Measurements from ENCODE around the gene TJAP1.
"Not testable (repeated sequence)": the region's sequence is repeated elsewhere in the genome, so short reads cannot be mapped to it uniquely, and the experiment has no call there.

Gene TJAP1

GRCh38 chr6:43524483-43524961 lies 47.2 kb downstream of the TJAP1 start:
- Histone ChIP-seq H3K4me2 (ENCODE audit: low read length) (no peak overlapping the region), H4K20me1 (ENCODE audit: insufficient read depth, low read length) (no peaks in the 10 kb centered on the region), H3F3A (ENCODE audit: insufficient read depth, low read length) (no peaks in the 10 kb centered on the region), H2AFZ (ENCODE audit: low read length) (no peak overlapping the region), H3K4me1 (ENCODE audit: insufficient read depth, low read length, severe bottlenecking) (no peaks in the 10 kb centered on the region), H3K4me3 (ENCODE audit: low read depth, low read length, poor library complexity, severe bottlenecking) (no peak overlapping the region), H3K9ac (ENCODE audit: low read length) (no peak overlapping the region), H3K27me3 (ENCODE audit: insufficient read depth, low read length) (no peaks in the 10 kb centered on the region), H3K36me3 (ENCODE audit: insufficient read depth, low read length) (peaks cover 99% of the 10 kb centered on the region), H3K9me2 (ENCODE audit: low read depth, low read length) (no peaks in the 10 kb centered on the region), H3K27ac (ENCODE audit: low read depth, low read length, poor library complexity, severe bottlenecking) (no peak overlapping the region), H3K79me2 (ENCODE audit: insufficient read depth, low read length) (no peaks in the 10 kb centered on the region), H3K9me3 (ENCODE audit: low read length) (no peaks in the 10 kb centered on the region)
- TF ChIP-seq CTCF (IDR thresholded peaks at IDR 0.05; ENCODE audit: low read length) (no peak), EZH2 (IDR thresholded peaks at IDR 0.05; ENCODE audit: borderline replicate concordance, low read length) (no peak)

GRCh38 chr6:43532201-43532600 lies 54.8 kb downstream of the TJAP1 start:
- Histone ChIP-seq H3K9me3 (ENCODE audit: low read length) (no peaks in the 10 kb centered on the region), H3K27ac (ENCODE audit: low read depth, low read length, poor library complexity, severe bottlenecking) (no peak overlapping the region)

GRCh38 chr6:43538986-43539385 lies 61.6 kb downstream of the TJAP1 start:
- not testable (repeated sequence) for H3K4me3 ChIP-seq (ENCODE audit: low read depth, low read length, poor library complexity, severe bottlenecking); H2AFZ ChIP-seq (ENCODE audit: low read length); H3K27ac ChIP-seq (ENCODE audit: low read depth, low read length, poor library complexity, severe bottlenecking); H3K9ac ChIP-seq (ENCODE audit: low read length); H3K79me2 ChIP-seq (ENCODE audit: insufficient read depth, low read length); H3K27me3 ChIP-seq (ENCODE audit: insufficient read depth, low read length); H3K9me2 ChIP-seq (ENCODE audit: low read depth, low read length); H3K9me3 ChIP-seq (ENCODE audit: low read length); H3K4me1 ChIP-seq (ENCODE audit: insufficient read depth, low read length, severe bottlenecking); H3F3A ChIP-seq (ENCODE audit: insufficient read depth, low read length); H3K4me2 ChIP-seq (ENCODE audit: low read length); H4K20me1 ChIP-seq (ENCODE audit: insufficient read depth, low read length)
- H3K36me3 ChIP-seq (ENCODE audit: insufficient read depth, low read length): peaks cover 71% of the 10 kb centered on the region

More at GRCh38 chr6:43532201-43532600, 54.8 kb downstream of the TJAP1 start:
- Histone ChIP-seq H3K79me2 (ENCODE audit: insufficient read depth, low read length) (no peaks in the 10 kb centered on the region), H3K9ac (ENCODE audit: low read length) (no peak overlapping the region), H3K4me2 (ENCODE audit: low read length) (no peak overlapping the region), H3K36me3 (ENCODE audit: insufficient read depth, low read length) (peaks cover 79% of the 10 kb centered on the region), H3K4me3 (ENCODE audit: low read depth, low read length, poor library complexity, severe bottlenecking) (no peak overlapping the region), H4K20me1 (ENCODE audit: insufficient read depth, low read length) (no peaks in the 10 kb centered on the region), H2AFZ (ENCODE audit: low read length) (no peak overlapping the region), H3K9me2 (ENCODE audit: low read depth, low read length) (no peaks in the 10 kb centered on the region), H3K27me3 (ENCODE audit: insufficient read depth, low read length) (no peaks in the 10 kb centered on the region), H3F3A (ENCODE audit: insufficient read depth, low read length) (no peaks in the 10 kb centered on the region), H3K4me1 (ENCODE audit: insufficient read depth, low read length, severe bottlenecking) (no peaks in the 10 kb centered on the region)
- TF ChIP-seq EZH2 (IDR thresholded peaks at IDR 0.05; ENCODE audit: borderline replicate concordance, low read length): no peak
- TF ChIP-seq CTCF (IDR thresholded peaks at IDR 0.05; ENCODE audit: low read length): no peak

GRCh38 chr6:43539409-43539808 lies 62.0 kb downstream of the TJAP1 start:
- H3K4me1 ChIP-seq (ENCODE audit: insufficient read depth, low read length, severe bottlenecking); H3K9me2 ChIP-seq (ENCODE audit: low read depth, low read length); H3K79me2 ChIP-seq (ENCODE audit: insufficient read depth, low read length); H2AFZ ChIP-seq (ENCODE audit: low read length); H3K9ac ChIP-seq (ENCODE audit: low read length); H3F3A ChIP-seq (ENCODE audit: insufficient read depth, low read length); H3K27me3 ChIP-seq (ENCODE audit: insufficient read depth, low read length); H4K20me1 ChIP-seq (ENCODE audit: insufficient read depth, low read length); H3K27ac ChIP-seq (ENCODE audit: low read depth, low read length, poor library complexity, severe bottlenecking); H3K4me2 ChIP-seq (ENCODE audit: low read length); H3K4me3 ChIP-seq (ENCODE audit: low read depth, low read length, poor library complexity, severe bottlenecking); H3K9me3 ChIP-seq (ENCODE audit: low read length): not testable (repeated sequence)
- H3K36me3 ChIP-seq (ENCODE audit: insufficient read depth, low read length): peaks cover 70% of the 10 kb centered on the region

Data from OCI-LY1 (cell line).